GM21717 (cell line): Measurements from ENCODE around the gene TRHDE.

ENCODE experiments used
- ATAC-seq: cut with Tn5 transposase; IDR thresholded peaks from one replicate; pipeline ENCODE4 v1.9.1; 2021; ENCODE audit warnings: mild to moderate bottlenecking, moderate library complexity; ENCODE audit not compliant: unreplicated experiment

Gene TRHDE

DNA sequence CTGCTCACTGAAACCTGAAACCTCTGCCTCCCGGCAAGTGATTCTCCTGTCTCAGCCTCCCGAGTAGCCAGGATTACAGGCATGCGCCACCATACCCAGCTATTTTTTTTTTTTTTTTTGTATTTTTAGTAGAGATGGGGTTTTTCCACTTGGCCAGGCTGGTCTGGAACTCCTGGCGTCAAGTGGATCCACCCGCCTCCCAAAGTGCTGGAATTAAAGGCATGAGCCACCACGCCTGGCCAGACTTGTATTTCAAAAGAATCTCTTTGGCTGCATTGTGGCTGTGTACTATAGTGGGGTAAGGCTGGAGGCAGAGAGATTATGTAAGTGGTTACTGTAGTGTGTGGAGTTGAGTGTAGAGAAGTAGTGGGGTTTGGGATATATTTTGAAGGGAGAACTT lies 35.1 kb downstream of the TRHDE start:
- ATAC-seq, result no peak

DNA sequence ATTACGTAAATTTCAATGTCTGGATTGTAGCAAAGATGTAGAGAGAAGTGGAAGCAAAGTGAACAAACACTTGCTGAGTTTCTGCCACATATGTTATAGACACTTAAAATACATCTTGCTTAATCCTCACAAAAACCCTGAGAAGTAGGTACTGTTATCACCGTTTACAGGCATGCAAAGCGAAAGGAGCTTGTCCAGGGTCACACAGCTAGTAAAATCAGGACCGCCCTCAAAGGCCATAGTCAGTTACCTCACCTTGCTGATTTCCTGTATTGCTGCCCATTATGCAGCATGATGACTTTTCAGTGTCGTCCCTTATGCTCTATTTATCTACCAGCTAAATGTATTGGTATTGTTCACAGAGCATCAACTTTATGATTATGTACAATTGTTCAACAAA lies 39.8 kb downstream of the TRHDE start:
- ATAC-seq, result no peak

DNA sequence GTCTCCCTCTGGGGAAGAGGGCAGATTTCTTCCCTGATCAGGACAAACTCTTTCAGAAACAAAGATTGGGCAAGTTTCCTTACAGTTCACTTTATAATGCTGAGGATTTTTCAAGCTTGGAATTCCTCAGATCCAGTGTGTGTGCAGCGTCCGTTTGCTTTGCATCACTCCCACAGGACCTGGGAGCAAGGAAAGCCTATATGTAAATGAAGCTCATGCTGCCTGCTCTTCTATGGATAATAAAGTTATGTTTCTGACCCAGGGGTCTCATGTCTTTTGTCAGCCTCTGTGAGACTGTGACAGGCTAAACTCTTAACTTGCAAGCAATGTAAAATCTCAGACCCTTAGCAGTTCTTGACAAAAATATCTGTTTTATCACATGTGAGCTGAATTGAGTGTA lies 41.6 kb downstream of the TRHDE start:
- ATAC-seq, result no peak

DNA sequence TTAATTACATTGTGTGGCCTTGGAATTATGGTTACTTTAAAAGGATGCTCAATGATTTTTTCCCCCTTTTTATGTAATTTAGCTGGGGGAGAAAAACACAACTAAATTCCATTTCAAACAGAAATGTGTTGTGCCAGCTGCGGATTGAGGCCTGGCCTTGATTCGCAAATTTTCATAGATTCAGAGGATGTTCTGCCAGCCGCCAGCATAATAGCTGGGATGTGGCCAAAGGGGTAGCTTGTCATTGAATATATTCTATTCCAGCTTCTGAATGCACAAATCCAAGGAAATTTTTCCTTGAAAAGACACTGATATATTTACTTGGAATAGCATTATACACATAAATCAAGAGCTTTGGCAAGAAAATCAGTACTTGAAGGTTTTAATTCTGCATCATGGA lies 43.7 kb downstream of the TRHDE start:
- ATAC-seq, result no peak

DNA sequence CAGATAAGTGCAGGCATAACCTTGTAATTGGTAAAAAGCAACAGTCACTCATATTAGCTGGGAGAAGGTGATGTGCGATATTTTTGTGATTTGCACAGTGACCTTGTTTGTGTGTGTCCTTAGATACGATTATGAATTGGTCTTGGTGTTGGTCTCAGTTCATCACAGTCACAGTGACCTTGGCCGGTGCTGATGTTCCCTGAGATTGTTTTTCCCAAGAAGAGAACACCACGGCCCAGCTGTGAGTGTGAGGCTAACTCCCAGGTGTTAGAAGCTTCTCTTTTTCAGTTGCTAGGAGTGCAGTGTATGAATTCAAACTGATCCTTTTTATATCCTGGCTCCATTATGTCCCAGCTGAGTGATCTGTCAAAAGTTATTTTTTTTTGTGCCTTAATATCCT lies 46.2 kb downstream of the TRHDE start:
- ATAC-seq, result no peak

DNA sequence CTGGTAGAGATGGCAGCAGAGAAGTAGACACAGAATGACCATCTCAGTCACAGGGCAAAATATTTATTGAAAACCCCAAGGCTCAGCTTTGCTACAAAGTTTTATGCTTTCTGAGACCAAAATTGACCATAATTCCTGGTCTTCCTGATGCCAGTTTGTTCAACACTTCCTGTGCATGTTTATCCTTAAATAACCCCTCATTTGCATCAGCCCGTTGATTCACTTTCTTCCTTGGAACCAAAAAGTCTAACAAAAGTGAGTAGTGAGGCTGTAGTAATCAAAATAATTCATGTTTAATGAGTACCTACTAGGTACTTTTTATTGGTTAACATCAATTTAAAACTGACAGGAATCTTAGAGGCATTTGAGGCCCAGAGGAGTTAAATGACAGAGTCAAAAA lies 51.7 kb downstream of the TRHDE start:
- no peak for ATAC-seq

DNA sequence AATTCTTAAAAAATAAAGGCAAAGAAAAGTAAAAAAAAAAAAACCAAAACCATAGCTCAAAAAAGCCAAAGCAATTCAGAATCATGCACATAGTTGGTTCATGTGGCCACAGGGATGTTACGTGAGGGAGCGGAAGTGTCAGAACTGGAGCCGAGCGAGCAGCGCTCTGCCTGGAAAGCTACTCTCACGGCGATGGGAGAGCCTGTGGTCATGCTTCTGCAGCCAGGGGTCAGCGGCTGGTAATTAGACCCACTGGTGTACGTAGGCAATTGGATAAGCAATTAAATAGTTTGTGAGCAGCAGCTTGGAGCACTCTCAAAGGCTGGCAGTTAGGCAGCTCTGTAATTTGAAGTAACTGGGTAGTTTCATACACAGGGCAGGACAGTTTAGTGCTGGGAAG lies 58.1 kb downstream of the TRHDE start:
- no peak for ATAC-seq

DNA sequence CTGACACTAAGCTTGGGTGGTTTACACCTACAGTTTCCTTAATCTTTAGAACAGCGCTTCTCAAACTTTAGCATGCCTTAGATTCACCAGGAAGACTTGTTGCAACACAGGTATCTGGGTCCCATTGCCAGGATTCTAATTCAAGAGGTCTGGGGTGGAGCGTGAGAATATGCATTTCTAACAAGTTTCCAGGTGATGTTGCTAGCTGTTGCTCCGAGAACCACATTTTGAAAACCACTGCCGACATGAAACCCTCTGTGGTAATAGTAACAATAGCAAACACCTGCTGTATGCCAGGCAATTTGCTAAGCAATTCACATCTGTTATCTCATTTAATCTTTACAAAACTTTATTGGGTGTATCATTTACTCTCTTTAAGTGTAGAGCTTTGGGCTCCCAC lies 58.6 kb downstream of the TRHDE start:
- no peak for ATAC-seq

DNA sequence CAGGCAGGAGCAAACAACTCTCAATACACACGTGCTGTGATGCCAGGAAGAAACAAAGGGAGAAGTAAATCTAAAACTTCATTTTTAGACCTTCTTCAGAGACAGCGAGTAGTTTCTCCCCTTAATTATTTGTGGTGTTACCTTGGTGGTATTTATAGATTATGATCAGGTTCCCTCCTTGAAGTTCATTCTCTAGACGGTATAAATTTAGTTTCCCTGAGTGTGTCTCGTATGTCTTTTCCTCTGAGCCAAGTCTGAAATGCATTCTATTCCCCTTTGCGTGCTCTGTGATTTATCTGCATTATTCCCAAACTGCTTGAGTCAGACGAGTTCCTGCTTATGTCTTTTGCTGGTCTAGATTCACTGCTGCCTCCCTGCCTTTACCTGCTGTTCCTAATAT lies 65.2 kb downstream of the TRHDE start:
- ATAC-seq, result no peak

DNA sequence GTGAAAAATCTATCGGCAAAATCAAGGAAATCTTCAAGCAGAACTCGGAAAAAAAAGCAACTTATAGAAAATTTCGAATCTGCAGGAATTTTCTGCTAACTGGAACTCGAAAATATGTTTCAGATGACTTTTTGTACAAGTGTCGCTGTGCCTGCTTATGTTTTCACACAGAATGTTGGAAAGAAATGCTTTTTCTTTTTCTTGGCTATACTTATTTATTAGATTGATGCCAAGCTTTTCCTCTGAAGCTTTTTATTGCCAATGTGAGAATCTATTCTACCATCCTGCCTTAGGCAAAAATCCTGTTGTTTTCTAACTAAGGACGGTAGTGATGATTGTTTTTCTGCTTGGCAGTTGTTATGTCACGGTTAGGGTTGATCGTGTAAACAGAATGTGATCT lies 65.8 kb downstream of the TRHDE start:
- ATAC-seq, result no peak

DNA sequence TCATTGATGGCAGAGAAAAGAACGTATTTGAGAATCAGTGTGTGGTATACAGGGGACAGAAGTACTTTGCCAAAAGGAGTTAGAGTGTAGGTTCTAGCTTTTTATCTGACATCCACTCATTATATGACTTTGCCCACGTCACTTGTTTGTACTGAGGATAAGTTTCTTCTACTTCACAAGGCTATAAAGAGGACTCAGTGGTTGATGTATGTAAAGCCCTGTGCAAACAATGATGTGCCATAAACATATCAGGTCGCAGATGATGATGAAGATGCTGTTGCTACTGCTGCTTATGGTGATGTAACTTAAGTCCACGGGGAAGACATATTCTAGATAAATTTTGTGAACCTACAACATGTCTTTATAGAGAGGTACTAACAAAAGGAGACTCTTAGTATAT lies 66.3 kb downstream of the TRHDE start:
- no peak for ATAC-seq

DNA sequence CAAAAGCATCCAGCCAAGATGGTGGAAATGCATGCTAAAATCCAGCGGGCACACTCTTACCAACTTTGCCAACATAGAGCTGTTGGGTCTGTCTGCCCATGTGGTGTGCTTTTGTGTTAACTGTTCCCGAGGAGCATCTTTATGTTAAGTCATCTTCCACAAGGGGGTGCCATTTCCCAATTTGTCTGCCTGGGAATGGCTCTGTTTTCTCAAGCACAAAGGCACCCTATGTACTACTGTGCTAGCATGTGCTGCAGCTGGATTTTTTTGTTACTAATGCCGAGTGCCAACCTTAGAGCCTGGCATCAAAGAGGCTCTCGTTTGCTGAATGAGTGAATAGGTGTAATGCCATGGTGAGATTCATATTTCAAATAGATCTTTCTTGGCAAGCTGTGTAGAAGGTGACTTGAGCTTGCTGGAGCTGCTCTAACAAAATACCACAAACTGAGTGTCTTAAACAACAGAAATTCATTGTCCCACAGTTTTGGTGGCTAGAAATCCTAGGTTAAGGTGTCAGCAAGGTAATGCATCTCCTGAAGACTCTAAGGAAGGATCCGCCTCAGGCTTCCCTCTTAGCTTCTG lies 74.3 kb downstream of the TRHDE start:
- peak; percentile 94 for ATAC-seq

DNA sequence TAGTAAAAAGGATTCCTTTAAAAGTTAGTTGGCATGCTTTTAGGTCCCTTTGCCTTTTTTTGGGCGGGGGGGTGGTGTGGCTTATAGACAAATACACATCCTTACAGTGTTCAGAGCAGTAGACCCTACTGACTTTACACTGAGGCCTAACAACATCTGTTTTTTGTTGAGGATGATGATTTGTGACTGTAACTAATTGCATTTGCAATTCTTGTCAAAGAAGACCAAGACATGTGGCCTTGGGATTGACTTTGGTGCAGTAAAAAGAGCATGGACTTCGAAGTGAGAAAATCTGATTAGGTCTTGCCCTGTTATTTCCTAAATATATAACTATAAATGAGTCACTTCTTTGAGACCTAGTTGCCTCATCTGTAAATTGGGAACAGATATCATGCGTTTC lies 77.3 kb downstream of the TRHDE start:
- no peak for ATAC-seq

DNA sequence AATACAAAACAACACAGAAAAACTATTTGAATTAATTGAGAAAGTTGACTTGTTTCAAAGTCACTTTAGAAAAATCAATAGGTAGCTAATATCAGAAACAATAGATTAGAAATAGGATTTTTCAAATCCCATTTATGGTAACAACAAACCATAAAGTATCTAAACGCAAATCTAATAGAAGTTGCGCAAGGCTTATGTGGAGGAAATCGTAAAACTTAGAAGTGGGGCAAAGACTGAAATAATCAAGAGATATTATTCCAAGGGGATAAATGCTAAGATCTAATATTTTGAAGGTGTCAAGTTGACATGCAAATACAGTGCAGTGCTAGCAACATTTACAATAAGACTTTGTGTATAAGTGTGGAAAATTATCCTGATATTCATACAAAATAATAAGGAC lies 87.2 kb downstream of the TRHDE start:
- no peak for ATAC-seq

DNA sequence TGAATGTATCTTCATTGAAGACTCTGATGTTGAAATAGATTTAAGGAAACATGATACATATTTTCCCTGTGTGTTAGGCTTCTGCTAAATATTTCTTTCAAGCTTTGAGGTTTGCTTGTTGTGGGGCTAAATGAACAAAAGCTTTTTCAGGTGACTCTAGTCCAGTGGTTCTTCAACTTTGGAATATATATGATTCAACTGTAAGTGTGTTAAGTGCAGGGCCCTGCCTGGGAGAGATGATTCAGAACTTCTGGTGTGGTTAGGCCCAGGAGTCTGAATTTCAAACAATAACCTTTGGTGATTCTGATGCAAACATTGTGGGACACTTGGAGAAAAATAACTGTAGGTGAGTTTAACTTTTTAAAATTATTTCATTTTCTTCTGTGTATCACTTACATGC lies 93.0 kb downstream of the TRHDE start:
- ATAC-seq, result no peak

DNA sequence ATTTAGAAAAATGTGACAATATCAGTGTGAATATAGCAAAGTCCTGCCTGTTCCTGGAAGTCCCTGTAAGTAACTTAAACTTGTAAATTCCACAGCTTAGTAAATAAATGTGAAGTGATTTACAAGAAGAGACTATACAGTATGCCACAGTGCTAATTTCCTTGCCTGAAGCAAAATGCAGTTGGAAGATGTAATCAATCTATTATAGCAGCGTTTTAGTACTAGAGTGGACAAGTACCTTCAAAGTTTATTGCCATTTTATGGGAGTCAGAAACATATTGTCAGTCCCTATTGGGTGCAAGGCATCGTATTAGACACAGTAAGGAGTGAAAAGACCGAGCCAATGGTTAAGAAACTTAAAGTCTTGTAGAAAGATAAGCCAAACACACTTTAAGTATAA lies 94.1 kb downstream of the TRHDE start:
- ATAC-seq, result no peak

DNA sequence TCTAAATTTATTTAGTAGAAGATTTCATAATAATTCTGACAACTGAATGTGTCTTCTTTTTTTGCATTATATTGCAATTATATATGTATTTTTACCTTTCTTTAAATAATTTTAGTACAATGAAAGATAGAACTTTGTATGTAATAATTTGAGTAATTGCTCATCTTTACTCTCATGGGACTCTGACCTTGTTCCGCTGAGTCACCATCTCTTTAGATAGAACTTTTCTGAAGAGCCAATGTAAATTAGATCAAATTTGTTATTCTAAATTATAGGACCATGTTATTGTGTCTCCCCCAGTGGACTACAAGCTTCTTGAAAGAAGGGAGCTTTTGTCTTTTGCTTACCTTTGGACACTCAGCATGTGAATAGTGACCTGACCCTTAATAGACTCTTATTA lies 96.1 kb downstream of the TRHDE start:
- no peak for ATAC-seq

DNA sequence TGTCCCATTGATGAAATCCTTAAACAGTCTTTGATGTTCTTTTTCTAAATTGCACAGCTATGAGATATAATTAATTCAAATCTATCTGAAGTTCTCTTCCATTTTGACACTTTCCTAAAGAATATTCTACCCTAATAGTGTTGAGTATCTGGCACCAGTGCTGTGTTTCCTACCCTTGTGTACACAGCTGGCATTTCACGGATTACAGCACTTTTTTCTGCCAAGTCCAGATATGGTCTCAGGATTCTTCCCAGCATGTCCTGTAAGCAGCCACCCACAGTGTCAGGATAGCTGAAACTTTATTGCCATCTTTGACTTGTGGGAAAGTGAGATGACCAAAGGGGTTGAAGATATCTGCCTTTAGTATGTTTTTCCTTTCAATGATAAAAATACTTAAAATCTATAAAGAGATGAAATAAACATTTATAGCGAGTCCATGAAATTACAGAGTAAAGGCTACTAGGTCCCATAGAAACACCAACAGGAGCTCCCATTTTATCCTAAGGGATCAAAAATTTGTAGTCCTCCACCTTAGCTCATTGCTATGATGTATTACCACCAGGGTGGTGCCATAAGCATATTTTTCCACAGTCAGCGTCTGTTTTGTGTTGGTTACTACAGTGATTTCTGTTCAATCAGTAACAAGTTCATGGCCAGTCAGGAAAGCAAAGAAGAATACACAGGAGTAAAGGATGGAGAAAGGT lies 96.7 kb downstream of the TRHDE start:
- no peak for ATAC-seq

DNA sequence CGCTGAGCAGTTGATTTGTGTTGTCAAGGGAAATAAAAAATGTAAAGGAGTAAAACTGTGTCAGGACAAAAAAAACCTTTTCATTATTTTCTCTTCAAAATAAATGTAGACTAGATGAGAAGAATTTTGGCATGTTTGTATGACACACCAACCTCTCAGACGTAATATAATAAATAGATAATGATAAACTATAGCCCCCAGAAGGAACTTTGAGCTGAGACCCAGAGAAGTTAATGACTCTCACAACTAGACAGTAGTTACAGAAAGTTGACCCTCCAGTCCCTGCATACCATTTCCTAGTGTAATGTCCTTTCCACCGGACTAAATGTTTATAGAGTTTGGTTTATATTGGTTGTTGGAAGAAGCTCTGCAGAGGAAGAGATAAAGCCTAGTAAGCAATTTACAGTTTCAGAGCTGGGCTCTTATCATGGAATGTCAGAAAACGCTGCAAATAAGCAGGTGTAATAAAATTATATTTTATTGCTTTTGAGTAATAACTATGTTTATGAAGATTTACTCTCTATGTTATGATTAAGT lies 97.3 kb downstream of the TRHDE start:
- ATAC-seq, result no peak

DNA sequence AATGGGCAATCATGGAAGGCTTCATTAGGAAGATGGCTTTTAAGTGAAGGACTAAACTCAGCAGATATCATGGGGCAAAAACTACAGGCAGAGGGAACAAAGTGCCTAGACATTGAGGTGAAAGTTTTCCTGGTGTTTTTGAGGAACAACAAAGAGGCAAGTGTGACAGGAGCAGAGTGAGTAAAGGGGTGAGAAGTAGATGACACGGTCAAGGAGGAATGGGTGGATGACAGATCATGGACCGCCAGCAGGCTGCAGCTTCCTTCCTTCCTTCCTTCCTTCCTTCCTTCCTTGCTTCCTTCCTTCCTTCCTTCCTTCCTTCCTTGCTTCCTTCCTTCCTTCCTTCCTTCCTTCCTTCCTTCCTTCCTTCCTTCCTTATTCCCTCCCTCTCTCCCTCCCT lies 108.3 kb downstream of the TRHDE start:
- ATAC-seq, result no peak

DNA sequence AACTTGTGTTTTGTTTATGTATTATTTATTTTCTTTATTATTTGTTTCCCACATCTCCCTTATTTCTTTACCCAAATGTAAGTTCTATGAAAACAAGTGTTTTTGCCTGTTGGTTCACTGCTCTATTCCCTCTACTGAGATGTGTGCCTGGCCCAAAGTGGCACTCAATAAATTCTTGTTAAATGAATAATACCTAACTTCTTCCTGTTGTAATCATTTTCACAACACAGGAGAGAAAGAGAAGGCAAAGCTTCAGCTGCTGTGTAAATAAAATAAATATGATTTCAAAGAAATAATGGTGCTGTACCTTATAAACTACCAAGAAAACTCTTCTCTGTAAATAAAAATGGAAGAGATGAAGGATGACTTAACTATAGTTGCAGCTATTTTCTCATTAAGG lies 116.2 kb downstream of the TRHDE start:
- ATAC-seq, result no peak

DNA sequence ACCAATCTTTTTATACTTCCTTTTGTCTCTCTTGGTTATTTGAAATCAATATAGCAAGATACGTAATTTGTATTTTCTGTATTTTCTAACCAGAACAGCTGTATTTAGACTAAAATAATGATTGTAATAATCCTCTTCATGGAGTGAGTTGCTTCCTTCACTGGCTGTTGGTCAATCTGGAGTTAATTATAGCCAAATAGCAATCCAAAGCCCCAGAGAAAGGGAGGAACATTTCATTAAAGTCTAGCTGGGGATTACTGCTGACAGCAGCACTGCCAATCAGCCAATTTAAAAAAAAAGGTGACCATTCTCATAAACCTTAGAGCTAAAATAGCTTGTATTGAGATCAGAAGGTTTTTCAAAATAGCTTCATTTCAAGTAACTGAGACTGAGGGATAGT lies 118.0 kb downstream of the TRHDE start:
- no peak for ATAC-seq

DNA sequence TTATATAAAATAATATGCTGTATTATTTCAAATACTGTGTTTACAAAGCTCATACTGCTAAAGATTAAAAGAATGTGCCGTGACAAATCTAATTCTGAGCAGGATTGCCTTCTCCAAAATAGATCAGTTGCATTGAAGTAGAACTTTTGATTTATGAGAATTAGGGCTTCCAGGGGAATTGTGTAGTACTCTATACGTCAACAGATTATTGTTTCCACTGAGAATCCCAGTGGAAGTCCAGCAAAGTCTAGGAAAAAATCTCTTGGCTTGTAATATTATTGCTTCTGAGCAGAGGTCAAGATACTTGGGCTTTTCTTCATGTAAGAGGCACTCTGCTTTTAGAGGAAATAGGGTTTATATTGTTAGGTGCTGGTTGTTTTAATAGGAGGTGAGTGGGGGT lies 133.9 kb downstream of the TRHDE start:
- ATAC-seq, result no peak
